ENCODE results near the gene SGSM1.

The SGSM1 gene

DNA sequence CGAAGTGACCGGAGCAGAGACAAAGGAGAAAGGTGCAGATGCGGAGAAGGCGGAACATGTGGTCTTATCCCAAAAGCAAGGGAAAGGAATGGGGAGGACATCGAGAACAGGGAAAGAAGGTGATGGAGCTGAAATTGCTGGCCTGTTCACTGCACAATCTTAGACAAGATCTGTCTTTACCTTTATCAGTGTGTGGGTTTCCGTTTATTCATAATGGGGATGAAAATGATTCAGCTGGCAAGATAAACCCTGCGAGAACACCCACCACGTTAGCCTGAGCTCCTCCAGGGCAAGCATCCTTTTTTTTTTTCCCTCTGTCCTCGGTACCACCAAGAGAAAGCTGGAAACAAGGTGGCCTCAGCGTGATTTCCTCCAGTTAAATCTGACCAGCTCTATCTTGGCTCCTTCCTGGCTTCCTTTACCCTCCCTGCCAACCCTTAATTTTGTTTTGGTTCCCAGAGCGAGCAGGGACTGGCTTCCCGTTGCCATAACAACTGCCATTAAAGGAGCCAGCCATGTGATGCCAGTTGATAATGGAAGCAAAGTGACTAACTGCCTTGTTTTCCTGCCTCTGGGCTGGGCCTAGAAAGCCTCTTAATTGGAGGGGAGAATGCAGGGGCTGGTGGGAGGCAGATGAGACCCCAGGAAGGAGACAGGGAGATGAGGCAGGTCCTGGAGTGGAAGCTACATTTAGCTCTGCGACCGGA lies 4.2 kb downstream of the SGSM1 start (continued):
- TF ChIP-seq YY2 (tag by site-specific recombination; IDR thresholded peaks at IDR 0.05) = 0 out of 2 replicates have a peak, but pooled peaks have one; percentile 14
- peak; percentile 78 for TF ChIP-seq MYNN (tag by site-specific recombination; IDR thresholded peaks at IDR 0.05; ENCODE audit: borderline replicate concordance)
- TF ChIP-seq, protein P1, sequence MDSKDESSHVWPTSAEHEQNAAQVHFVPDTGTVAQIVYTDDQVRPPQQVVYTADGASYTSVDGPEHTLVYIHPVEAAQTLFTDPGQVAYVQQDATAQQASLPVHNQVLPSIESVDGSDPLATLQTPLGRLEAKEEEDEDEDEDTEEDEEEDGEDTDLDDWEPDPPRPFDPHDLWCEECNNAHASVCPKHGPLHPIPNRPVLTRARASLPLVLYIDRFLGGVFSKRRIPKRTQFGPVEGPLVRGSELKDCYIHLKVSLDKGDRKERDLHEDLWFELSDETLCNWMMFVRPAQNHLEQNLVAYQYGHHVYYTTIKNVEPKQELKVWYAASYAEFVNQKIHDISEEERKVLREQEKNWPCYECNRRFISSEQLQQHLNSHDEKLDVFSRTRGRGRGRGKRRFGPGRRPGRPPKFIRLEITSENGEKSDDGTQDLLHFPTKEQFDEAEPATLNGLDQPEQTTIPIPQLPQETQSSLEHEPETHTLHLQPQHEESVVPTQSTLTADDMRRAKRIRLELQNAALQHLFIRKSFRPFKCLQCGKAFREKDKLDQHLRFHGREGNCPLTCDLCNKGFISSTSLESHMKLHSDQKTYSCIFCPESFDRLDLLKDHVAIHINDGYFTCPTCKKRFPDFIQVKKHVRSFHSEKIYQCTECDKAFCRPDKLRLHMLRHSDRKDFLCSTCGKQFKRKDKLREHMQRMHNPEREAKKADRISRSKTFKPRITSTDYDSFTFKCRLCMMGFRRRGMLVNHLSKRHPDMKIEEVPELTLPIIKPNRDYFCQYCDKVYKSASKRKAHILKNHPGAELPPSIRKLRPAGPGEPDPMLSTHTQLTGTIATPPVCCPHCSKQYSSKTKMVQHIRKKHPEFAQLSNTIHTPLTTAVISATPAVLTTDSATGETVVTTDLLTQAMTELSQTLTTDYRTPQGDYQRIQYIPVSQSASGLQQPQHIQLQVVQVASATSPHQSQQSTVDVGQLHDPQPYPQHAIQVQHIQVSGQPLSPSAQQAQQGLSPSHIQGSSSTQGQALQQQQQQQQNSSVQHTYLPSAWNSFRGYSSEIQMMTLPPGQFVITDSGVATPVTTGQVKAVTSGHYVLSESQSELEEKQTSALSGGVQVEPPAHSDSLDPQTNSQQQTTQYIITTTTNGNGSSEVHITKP (tag by site-specific recombination; IDR thresholded peaks at IDR 0.05) = 0 out of 2 replicates have a peak, but pooled peaks have one; percentile 22
- peak; percentile 57; the same call in 1 of the 2 replicates for TF ChIP-seq ZBTB17 (tag by site-specific recombination; IDR thresholded peaks at IDR 0.05)

DNA sequence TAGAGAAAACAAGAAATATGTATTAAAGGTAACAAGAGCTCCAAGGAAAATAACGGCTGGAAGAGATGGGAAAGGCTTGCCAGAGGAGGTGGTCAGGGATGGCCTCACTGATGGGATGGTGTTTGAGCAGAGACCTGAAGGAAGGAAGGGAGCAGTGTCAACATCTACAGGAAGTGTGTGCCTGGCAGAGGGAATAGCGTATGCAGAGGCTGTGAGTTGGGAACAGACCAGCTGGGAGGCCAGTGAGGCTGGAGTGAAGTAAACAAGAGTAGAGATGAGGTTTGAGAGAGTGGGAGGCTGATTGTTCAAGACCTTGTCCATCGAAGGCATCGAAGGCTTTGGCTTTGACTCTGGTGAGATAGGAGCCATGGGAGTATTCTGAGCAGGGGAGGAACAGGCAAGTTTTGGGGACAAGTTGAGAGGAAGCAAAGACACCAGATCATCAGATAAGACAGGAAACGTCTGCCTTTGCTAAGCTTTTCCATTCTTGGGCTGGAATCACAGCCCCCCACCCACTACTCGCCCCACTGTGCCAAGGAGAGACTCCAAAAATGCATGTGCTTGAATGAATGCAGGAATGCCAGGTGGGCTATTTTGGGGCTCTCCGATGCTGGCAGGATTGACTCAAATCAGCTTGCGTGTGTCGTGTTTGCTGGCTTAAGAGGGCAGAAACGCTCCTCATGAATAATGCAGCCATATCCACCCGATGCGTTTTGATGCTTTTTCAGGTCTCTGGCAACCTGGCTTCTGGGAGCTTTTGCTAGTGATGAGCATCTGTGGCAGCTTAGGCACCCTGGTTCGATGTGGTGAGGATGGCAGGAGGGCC lies 7.2 kb downstream of the SGSM1 start:
- CTCF ChIA-PET = interaction anchor here (0.6 to 3.5 kb wide), 4 partner anchors 11 to 44 kb away, joined by 3 to 32 read pairs (median 4); no protein-coding TSS in a partner anchor
- POLR2A ChIA-PET = no interaction called here
- H3K4me1 ChIP-seq (ENCODE audit: control insufficient read depth, insufficient read depth, low read length) = 0 out of 2 replicates have a peak, but pooled peaks cover 2% of the 10 kb centered on the region

More for the DNA sequence above, 7.2 kb downstream of the SGSM1 start:
- no peaks in the 10 kb centered on the region for H3K9me3 ChIP-seq (ENCODE audit: control insufficient read depth, insufficient read depth, low read depth, low read length)
- no peak overlapping the region for H3K27ac ChIP-seq (ENCODE audit: extremely low read depth, low read depth, low read length)
- TF ChIP-seq, protein P2, sequence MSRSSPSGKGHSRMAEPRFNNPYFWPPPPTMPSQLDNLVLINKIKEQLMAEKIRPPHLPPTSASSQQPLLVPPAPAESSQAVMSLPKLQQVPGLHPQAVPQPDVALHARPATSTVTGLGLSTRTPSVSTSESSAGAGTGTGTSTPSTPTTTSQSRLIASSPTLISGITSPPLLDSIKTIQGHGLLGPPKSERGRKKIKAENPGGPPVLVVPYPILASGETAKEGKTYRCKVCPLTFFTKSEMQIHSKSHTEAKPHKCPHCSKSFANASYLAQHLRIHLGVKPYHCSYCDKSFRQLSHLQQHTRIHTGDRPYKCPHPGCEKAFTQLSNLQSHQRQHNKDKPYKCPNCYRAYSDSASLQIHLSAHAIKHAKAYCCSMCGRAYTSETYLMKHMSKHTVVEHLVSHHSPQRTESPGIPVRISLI (tag by site-specific recombination; IDR thresholded peaks at IDR 0.05) = no peak
- TF ChIP-seq, protein P3, sequence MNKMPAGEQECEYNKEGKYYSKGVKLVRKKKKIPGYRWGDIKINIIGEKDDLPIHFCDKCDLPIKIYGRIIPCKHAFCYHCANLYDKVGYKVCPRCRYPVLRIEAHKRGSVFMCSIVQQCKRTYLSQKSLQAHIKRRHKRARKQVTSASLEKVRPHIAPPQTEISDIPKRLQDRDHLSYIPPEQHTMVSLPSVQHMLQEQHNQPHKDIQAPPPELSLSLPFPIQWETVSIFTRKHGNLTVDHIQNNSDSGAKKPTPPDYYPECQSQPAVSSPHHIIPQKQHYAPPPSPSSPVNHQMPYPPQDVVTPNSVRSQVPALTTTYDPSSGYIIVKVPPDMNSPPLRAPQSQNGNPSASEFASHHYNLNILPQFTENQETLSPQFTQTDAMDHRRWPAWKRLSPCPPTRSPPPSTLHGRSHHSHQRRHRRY (tag by site-specific recombination; IDR thresholded peaks at IDR 0.05) = no peak
- TF ChIP-seq ZNF324 (tag by site-specific recombination; IDR thresholded peaks at IDR 0.05) (no peak), TRIM28 (IDR thresholded peaks at IDR 0.05; ENCODE audit: borderline replicate concordance, low read length) (no peak), ZNF37A (tag by site-specific recombination; IDR thresholded peaks at IDR 0.05) (no peak), ZBTB21 (tag by site-specific recombination; IDR thresholded peaks at IDR 0.05) (no peak), HOXC10 (CRISPR knock-in tag; IDR thresholded peaks at IDR 0.05) (no peak), ZNF266 (tag by site-specific recombination; IDR thresholded peaks at IDR 0.05; ENCODE audit: low read depth) (no peak), ZBTB1 (tag by site-specific recombination; IDR thresholded peaks at IDR 0.05) (no peak), EGR2 (tag by site-specific recombination; IDR thresholded peaks at IDR 0.05; ENCODE audit: low read depth) (no peak), ZNF776 (tag by site-specific recombination; IDR thresholded peaks at IDR 0.05; ENCODE audit: borderline replicate concordance) (no peak), ZNF623 (tag by site-specific recombination; IDR thresholded peaks at IDR 0.05) (no peak)
- TF ChIP-seq, protein P4, sequence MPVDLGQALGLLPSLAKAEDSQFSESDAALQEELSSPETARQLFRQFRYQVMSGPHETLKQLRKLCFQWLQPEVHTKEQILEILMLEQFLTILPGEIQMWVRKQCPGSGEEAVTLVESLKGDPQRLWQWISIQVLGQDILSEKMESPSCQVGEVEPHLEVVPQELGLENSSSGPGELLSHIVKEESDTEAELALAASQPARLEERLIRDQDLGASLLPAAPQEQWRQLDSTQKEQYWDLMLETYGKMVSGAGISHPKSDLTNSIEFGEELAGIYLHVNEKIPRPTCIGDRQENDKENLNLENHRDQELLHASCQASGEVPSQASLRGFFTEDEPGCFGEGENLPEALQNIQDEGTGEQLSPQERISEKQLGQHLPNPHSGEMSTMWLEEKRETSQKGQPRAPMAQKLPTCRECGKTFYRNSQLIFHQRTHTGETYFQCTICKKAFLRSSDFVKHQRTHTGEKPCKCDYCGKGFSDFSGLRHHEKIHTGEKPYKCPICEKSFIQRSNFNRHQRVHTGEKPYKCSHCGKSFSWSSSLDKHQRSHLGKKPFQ (tag by site-specific recombination; IDR thresholded peaks at IDR 0.05) = no peak
- H3K36me3 ChIP-seq (ENCODE audit: control insufficient read depth in 2 of 2, insufficient read depth in 1 of 2, low read length in 2 of 2) = no peaks in the 10 kb centered on the region
- no peak overlapping the region for H3K4me3 ChIP-seq (ENCODE audit: low read depth, low read length)
